H1 (cell line): ENCODE results near the gene GLYATL3. TPM values are rescaled to one million over a fixed set of nuclear protein-coding genes. Genes with fewer than 3 reads are reported as not detected.
A peak's percentile ranks its signal among the peaks of the same experiment; 100 is the strongest.

Experiments
- CTBP2 ChIP-seq: IDR thresholded peaks from 2 replicates; pipeline ENCODE4 v1.7.0; 2011; ENCODE audit warnings: borderline replicate concordance, mild to moderate bottlenecking, moderate library complexity, mixed read lengths, low read length; ENCODE audit not compliant: insufficient read depth, insufficient read length
- SIX5 ChIP-seq: IDR thresholded peaks from 2 replicates; pipeline ENCODE4 v1.6.1; 2011; ENCODE audit warnings: mild to moderate bottlenecking, low read depth, low read length
- SP2 ChIP-seq: IDR thresholded peaks from 2 replicates; pipeline ENCODE4 v1.6.1; 2012; ENCODE audit warnings: mild to moderate bottlenecking, low read length, inconsistent platforms
- TAF1 ChIP-seq: IDR thresholded peaks from 2 replicates; pipeline ENCODE4 v1.6.1; 2011; ENCODE audit warnings: mild to moderate bottlenecking, low read depth, low read length
- TBP ChIP-seq: IDR thresholded peaks from 2 replicates; pipeline ENCODE4 v1.6.1; 2011; ENCODE audit warnings: low read depth, low read length, improper control_type of control experiment
- TEAD4 ChIP-seq: IDR thresholded peaks from 2 replicates; pipeline ENCODE4 v1.6.1; 2012; ENCODE audit warnings: low read depth, low read length, inconsistent platforms, mixed read lengths
- polyA plus RNA-seq, 7 experiments: library from polyadenylated mRNA; depleted of rRNA in 3 of 7; stranded (reverse) in 5 of 7; unstranded in 2 of 7; fragments of >200 nt in 5 of 7; fragments of 200-250 nt in 2 of 7; gene quantifications; 1 replicate in 5 of 7; 2 replicates in 1 of 7; 4 replicates in 1 of 7; pipeline versions ENCODE4 v1.2.1 to v1.2.3, GENCODE V29; 2011 to 2013; ENCODE audit warnings: missing spikeins in 2 of 7, mixed read lengths in 2 of 7
- total RNA-seq: library from RNA; stranded (reverse); fragmentation: NEBNext Ultra II Directional; extraction: Animal tissue kit (Norgen Biotek cat#: 25700); gene quantifications from 2 replicates; pipeline ENCODE4 v1.2.1, GENCODE V29; 2021
- TF ChIP-seq, protein P1 (sequence below): IDR thresholded peaks from 2 replicates; pipeline ENCODE4 v1.6.1; 2012; ENCODE audit warnings: low read length, inconsistent platforms
- TF ChIP-seq, protein P2 (sequence below): fragments of 300-600 bp; sonication (generic); IDR thresholded peaks from 2 replicates; pipeline ENCODE4 v1.7.1; 2012; ENCODE audit warnings: low read length, moderate library complexity, mild to moderate bottlenecking, inconsistent platforms; ENCODE audit not compliant: insufficient replicate concordance

GLYATL3 gene
- total and polyA plus RNA-seq, 2 of the 8 experiments (the other 6 are each of a cell fraction or from before 2014, with no cell fraction given): not detected

DNA sequence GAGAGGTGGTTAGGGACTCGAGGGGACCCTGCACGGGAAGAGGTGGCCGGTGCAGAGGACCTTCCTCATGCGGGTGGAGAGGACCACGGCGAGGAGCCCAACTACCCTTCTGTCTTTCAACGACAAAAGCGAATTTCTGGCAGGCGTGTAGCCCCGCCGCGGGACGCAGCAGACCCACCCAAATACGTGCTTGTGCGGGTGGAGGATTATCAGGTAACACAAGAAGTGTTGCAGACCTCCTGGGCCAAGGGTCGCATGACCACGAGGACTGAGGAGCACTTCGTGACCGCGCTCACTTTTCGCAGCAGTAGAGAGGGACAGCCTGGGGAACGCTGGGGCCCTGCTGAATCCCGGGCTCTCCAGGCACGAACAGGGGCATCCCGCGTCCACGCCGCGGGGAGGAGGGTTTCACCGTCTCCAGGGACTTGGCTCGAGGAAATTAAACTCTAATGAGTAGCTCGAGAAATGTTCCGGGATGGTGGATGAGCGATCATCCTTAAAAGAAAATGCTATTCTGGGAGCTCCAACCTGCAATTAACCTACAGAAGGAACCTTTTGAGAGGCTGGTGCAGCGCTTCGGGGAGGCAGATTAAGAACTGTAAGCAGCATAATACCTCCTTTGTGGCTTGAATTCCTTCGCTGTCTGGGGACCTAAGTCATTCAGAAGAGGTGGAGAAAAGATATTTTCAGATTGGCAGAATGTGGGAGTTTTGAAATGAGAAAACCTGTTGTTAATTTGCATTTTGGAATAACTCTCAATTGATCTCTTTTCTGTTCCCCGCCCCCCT is 51.5 kb downstream of the GLYATL3 start (continued):
- TF ChIP-seq, protein P1, sequence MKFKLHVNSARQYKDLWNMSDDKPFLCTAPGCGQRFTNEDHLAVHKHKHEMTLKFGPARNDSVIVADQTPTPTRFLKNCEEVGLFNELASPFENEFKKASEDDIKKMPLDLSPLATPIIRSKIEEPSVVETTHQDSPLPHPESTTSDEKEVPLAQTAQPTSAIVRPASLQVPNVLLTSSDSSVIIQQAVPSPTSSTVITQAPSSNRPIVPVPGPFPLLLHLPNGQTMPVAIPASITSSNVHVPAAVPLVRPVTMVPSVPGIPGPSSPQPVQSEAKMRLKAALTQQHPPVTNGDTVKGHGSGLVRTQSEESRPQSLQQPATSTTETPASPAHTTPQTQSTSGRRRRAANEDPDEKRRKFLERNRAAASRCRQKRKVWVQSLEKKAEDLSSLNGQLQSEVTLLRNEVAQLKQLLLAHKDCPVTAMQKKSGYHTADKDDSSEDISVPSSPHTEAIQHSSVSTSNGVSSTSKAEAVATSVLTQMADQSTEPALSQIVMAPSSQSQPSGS: no peak
- TF ChIP-seq SP2 (no peak), CTBP2 (peak; percentile 38), TEAD4 (peak; percentile 57; the same call in 1 of the 2 replicates), TAF1 (peak; percentile 51; the same call in 1 of the 2 replicates), TBP (peak; percentile 64; the same call in 1 of the 2 replicates), SIX5 (no peak)
- TF ChIP-seq, protein P2, sequence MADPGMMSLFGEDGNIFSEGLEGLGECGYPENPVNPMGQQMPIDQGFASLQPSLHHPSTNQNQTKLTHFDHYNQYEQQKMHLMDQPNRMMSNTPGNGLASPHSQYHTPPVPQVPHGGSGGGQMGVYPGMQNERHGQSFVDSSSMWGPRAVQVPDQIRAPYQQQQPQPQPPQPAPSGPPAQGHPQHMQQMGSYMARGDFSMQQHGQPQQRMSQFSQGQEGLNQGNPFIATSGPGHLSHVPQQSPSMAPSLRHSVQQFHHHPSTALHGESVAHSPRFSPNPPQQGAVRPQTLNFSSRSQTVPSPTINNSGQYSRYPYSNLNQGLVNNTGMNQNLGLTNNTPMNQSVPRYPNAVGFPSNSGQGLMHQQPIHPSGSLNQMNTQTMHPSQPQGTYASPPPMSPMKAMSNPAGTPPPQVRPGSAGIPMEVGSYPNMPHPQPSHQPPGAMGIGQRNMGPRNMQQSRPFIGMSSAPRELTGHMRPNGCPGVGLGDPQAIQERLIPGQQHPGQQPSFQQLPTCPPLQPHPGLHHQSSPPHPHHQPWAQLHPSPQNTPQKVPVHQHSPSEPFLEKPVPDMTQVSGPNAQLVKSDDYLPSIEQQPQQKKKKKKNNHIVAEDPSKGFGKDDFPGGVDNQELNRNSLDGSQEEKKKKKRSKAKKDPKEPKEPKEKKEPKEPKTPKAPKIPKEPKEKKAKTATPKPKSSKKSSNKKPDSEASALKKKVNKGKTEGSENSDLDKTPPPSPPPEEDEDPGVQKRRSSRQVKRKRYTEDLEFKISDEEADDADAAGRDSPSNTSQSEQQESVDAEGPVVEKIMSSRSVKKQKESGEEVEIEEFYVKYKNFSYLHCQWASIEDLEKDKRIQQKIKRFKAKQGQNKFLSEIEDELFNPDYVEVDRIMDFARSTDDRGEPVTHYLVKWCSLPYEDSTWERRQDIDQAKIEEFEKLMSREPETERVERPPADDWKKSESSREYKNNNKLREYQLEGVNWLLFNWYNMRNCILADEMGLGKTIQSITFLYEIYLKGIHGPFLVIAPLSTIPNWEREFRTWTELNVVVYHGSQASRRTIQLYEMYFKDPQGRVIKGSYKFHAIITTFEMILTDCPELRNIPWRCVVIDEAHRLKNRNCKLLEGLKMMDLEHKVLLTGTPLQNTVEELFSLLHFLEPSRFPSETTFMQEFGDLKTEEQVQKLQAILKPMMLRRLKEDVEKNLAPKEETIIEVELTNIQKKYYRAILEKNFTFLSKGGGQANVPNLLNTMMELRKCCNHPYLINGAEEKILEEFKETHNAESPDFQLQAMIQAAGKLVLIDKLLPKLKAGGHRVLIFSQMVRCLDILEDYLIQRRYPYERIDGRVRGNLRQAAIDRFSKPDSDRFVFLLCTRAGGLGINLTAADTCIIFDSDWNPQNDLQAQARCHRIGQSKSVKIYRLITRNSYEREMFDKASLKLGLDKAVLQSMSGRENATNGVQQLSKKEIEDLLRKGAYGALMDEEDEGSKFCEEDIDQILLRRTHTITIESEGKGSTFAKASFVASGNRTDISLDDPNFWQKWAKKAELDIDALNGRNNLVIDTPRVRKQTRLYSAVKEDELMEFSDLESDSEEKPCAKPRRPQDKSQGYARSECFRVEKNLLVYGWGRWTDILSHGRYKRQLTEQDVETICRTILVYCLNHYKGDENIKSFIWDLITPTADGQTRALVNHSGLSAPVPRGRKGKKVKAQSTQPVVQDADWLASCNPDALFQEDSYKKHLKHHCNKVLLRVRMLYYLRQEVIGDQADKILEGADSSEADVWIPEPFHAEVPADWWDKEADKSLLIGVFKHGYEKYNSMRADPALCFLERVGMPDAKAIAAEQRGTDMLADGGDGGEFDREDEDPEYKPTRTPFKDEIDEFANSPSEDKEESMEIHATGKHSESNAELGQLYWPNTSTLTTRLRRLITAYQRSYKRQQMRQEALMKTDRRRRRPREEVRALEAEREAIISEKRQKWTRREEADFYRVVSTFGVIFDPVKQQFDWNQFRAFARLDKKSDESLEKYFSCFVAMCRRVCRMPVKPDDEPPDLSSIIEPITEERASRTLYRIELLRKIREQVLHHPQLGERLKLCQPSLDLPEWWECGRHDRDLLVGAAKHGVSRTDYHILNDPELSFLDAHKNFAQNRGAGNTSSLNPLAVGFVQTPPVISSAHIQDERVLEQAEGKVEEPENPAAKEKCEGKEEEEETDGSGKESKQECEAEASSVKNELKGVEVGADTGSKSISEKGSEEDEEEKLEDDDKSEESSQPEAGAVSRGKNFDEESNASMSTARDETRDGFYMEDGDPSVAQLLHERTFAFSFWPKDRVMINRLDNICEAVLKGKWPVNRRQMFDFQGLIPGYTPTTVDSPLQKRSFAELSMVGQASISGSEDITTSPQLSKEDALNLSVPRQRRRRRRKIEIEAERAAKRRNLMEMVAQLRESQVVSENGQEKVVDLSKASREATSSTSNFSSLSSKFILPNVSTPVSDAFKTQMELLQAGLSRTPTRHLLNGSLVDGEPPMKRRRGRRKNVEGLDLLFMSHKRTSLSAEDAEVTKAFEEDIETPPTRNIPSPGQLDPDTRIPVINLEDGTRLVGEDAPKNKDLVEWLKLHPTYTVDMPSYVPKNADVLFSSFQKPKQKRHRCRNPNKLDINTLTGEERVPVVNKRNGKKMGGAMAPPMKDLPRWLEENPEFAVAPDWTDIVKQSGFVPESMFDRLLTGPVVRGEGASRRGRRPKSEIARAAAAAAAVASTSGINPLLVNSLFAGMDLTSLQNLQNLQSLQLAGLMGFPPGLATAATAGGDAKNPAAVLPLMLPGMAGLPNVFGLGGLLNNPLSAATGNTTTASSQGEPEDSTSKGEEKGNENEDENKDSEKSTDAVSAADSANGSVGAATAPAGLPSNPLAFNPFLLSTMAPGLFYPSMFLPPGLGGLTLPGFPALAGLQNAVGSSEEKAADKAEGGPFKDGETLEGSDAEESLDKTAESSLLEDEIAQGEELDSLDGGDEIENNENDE: no peak
